K562 (cell line): ENCODE data around the gene PRDM2. TPM values are rescaled to one million over a fixed set of nuclear protein-coding genes. Genes with fewer than 3 reads are reported as not detected.

Experiments
- ATAC-seq: fragments of 200-7000 bp; cut with Tn5 transposase; 3 replicates; pipeline ENCODE4 v1.9.1; 2020; ENCODE audit warnings: moderate library complexity
- BruUV-seq: library from RNA; stranded (reverse); fragments of 400-500 nt; replicated peaks from 2 replicates; lab custom pipeline; 2021; lab: Mats Ljungman, UMichigan
- CTCF ChIA-PET: fragments of 300-600 bp; formaldehyde crosslinking; extraction: SDS; loops from one replicate; lab custom pipeline; 2021; ENCODE audit warnings: low intra/inter-chr PET ratio; lab: Yijun Ruan, JAX
- POLR2A ChIA-PET: fragments of 300-600, 350-650 bp; sonication (Branson Sonifier 250); formaldehyde crosslinking; extraction: SDS; loops from one replicate; lab custom pipeline; 2021; ENCODE audit warnings: antibody characterized with exemption, inconsistent platforms; lab: Yijun Ruan, JAX
- DNase-seq, 4 experiments: peaks; one replicate each; pipeline versions ENCODE4 v3.0.0 to v3.0.0-alpha.2; 2011 to 2018; ENCODE audit warnings: low spot score in 3 of 4, mixed read lengths in 3 of 4; ENCODE audit errors: extremely low read depth in 1 of 4
- FAIRE-seq: peaks from 2 replicates; lab custom pipeline; 2011; peaks lifted over from hg19 to GRCh38; lab: Jason Lieb, UNC
- H2AFZ ChIP-seq: 2 replicates; pipeline ENCODE4 v1.6.0; 2011; ENCODE audit warnings: low read depth, low read length, control low read depth, inconsistent platforms
- H3K27ac ChIP-seq: fragments of 200-600 bp; 3 replicates; pipeline ENCODE4 v1.8.0; 2011; ENCODE audit warnings: low read depth, mild to moderate bottlenecking, control low read depth, inconsistent platforms, low read length, moderate library complexity, mixed read lengths; ENCODE audit errors: extremely low read depth
- H3K27me3 ChIP-seq, 2 experiments: fragments of 300-600 bp in 1 of 2; 2 replicates in 1 of 2; 3 replicates in 1 of 2; pipeline versions ENCODE4 v1.6.0 to v1.8.0; 2011; ENCODE audit warnings: inconsistent platforms in 2 of 2, low read length in 2 of 2, mild to moderate bottlenecking in 1 of 2, mixed read lengths in 1 of 2, moderate library complexity in 1 of 2; ENCODE audit not compliant: control insufficient read depth in 2 of 2, insufficient read depth in 2 of 2
- H3K36me3 ChIP-seq: fragments of 300-600 bp; 3 replicates; pipeline ENCODE4 v1.8.0; 2011; ENCODE audit warnings: mild to moderate bottlenecking, low read length, inconsistent platforms; ENCODE audit not compliant: control insufficient read depth, insufficient read depth
- H3K4me1 ChIP-seq, 2 experiments: fragments of 200-600 bp in 1 of 2; replicated peaks in 1 of 2; 2 replicates in 1 of 2; 3 replicates in 1 of 2; pipeline versions ENCODE4 v1.5.1 to v1.8.0; 2011; ENCODE audit warnings: inconsistent platforms in 2 of 2, low read length in 2 of 2, mild to moderate bottlenecking in 1 of 2, mixed read lengths in 1 of 2, moderate library complexity in 1 of 2; ENCODE audit not compliant: control insufficient read depth in 2 of 2, insufficient read depth in 2 of 2
- H3K4me2 ChIP-seq: 2 replicates; pipeline ENCODE4 v1.6.1; 2011; ENCODE audit warnings: low read length, control low read depth, inconsistent platforms, mixed read lengths; ENCODE audit not compliant: insufficient read depth
- H3K4me3 ChIP-seq: fragments of 200-600 bp; sonication (generic), shearing (Covaris generic); 2 replicates; pipeline ENCODE4 v1.5.1; 2016; ENCODE audit warnings: control low read depth, inconsistent platforms
- H3K79me2 ChIP-seq: fragments of 200-600 bp; 3 replicates; pipeline ENCODE4 v1.8.0; 2011; ENCODE audit warnings: low read length, inconsistent platforms; ENCODE audit not compliant: control insufficient read depth, insufficient read depth
- H3K9ac ChIP-seq, 2 experiments: 2 replicates each; pipeline versions ENCODE4 v1.6.0 to v1.6.1; 2011; ENCODE audit warnings: low read depth in 2 of 2, low read length in 2 of 2, control low read depth in 1 of 2, inconsistent platforms in 1 of 2, mild to moderate bottlenecking in 1 of 2, mixed read lengths in 1 of 2; ENCODE audit not compliant: insufficient read depth in 1 of 2
- H3K9me1 ChIP-seq: one replicate; pipeline ENCODE4 v1.6.0; 2011; ENCODE audit warnings: inconsistent platforms, mild to moderate bottlenecking, low read length, moderate library complexity; ENCODE audit not compliant: control insufficient read depth, insufficient read depth
- H3K9me3 ChIP-seq: replicated peaks from 2 replicates; pipeline ENCODE4 v1.5.1; 2011; ENCODE audit warnings: low read depth, low read length, inconsistent platforms; ENCODE audit not compliant: control insufficient read depth, insufficient read depth
- H4K20me1 ChIP-seq: replicated peaks from 2 replicates; pipeline ENCODE4 v1.6.1; 2011; ENCODE audit warnings: low read length, inconsistent platforms, mixed read lengths; ENCODE audit not compliant: control insufficient read depth, insufficient read depth
- ADNP ChIP-seq: fragments of 200-800 bp; sonication (Bioruptor generic); IDR thresholded peaks from 2 replicates; pipeline ENCODE4 v1.6.1; 2016; ENCODE audit warnings: missing genetic modification characterization, missing compliant biosample characterization
- MEF2A ChIP-seq: IDR thresholded peaks from 2 replicates; pipeline ENCODE4 v1.6.1; 2011; ENCODE audit warnings: low read depth, mild to moderate bottlenecking, low read length, moderate library complexity; ENCODE audit not compliant: control insufficient read depth
- NELFE ChIP-seq: IDR thresholded peaks from 2 replicates; pipeline ENCODE4 v1.6.1; 2011; ENCODE audit warnings: mild to moderate bottlenecking; ENCODE audit not compliant: insufficient read depth, insufficient read length
- POLR2AphosphoS2 ChIP-seq: IDR thresholded peaks from 2 replicates; pipeline ENCODE4 v1.6.1; 2012; ENCODE audit warnings: low read length, improper control_type of control experiment
- SMARCA4 ChIP-seq: fragments of 450-650 bp; IDR thresholded peaks from 2 replicates; pipeline ENCODE4 v1.6.1; 2016
- ZBTB17 ChIP-seq: fragments of 450-650 bp; formaldehyde crosslinking; IDR thresholded peaks from 2 replicates; pipeline ENCODE4 v1.4.0; 2020; ENCODE audit warnings: mild to moderate bottlenecking
- ZFX ChIP-seq: sonication (generic); formaldehyde crosslinking; IDR thresholded peaks from 2 replicates; pipeline ENCODE4 v1.8.0; 2022; ENCODE audit warnings: mild to moderate bottlenecking, missing genetic modification reagents, moderate library complexity
- WGBS: fragments of 100-300 bp; shearing (Covaris generic); methylation state at CpG from one replicate; pipeline ENCODE4 v1.1.6; 2016; ENCODE audit warnings: low coverage, mixed read lengths; ENCODE audit not compliant: insufficient coverage; ENCODE audit errors: missing lambda C conversion rate; 5-methylcytosine and 5-hydroxymethylcytosine counted together
- in situ Hi-C: fragments of 300-500 bp; cut with MboI; formaldehyde crosslinking; loops from 4 replicates; pipeline ENCODE4 v1.15.0; 2018; ENCODE audit warnings: inconsistent platforms, mixed read lengths
- intact Hi-C: fragments of 100-400 bp; cut with micrococcal nuclease; formaldehyde crosslinking; loops from 2 replicates; pipeline ENCODE4 v1.14.2; 2022
- polyA plus RNA-seq, 8 experiments: library from polyadenylated mRNA; depleted of rRNA in 4 of 8; stranded (reverse) in 5 of 8; unstranded in 3 of 8; fragments of >200 nt; fragmentation: Nextera tagmentation in 2 of 8; fragmentation: Illumina TruSeq in 1 of 8; extraction: Ambion mirVana in 2 of 8; extraction: Trizol in 1 of 8; gene quantifications; 2 replicates each; pipeline versions ENCODE4 v1.2.1 to v1.2.3, GENCODE V29; 2011 to 2014; ENCODE audit warnings: inconsistent platforms in 1 of 8, missing spikeins in 1 of 8
- total RNA-seq, 7 experiments: library from RNA; depleted of rRNA in 6 of 7; stranded (reverse); fragments of >200 nt in 6 of 7; fragmentation: Illumina TruSeq in 2 of 7; extraction: Trizol in 2 of 7; gene quantifications; 2 replicates each; pipeline versions ENCODE4 v1.2.1 to v1.2.3, GENCODE V29; 2011 to 2021; ENCODE audit warnings: low replicate concordance in 1 of 7

PRDM2 gene
- total and polyA plus RNA-seq, 9 of the 15 experiments (the other 6 are each of a cell fraction or from before 2014, with no cell fraction given): 5.4 to 27.6 (median 12.5) TPM

GRCh38 chr1:13826009-13826408, 126.0 kb downstream of the PRDM2 start (continued):
- no peak for TF ChIP-seq ZBTB17 (CRISPR knock-in tag)
- TF ChIP-seq NELFE: no peak
- no peak for TF ChIP-seq ZFX (CRISPR knock-in tag)
- no peak for TF ChIP-seq POLR2AphosphoS2
- TF ChIP-seq, all 486 proteins: peak for 3

GRCh38 chr1:13826591-13826990, 126.6 kb downstream of the PRDM2 start:
- WGBS: 1% methylated on average over 6 of the region's 6 CpGs
- BruUV-seq: no TSS peak

More at GRCh38 chr1:13826591-13826990, 126.6 kb downstream of the PRDM2 start:
- no peak overlapping the region for H3K4me2 ChIP-seq
- H3K27me3 ChIP-seq: peaks cover 18 to 47% of the 10 kb centered on the region in 2 experiments
- 0 out of 2 replicates have a peak, but pooled peaks cover 6% of the 10 kb centered on the region for H4K20me1 ChIP-seq
- no peak for ATAC-seq
- H3K9me3 ChIP-seq: no peaks in the 10 kb centered on the region
- CTCF ChIA-PET: no interaction called here
- FAIRE-seq: no peak
- no peak overlapping the region for H3K27ac ChIP-seq
- H3K9me1 ChIP-seq: peaks cover 4% of the 10 kb centered on the region
- no peak overlapping the region for H2AFZ ChIP-seq
- no peak overlapping the region for H3K4me3 ChIP-seq
- H3K9ac ChIP-seq: no peak overlapping the region
- no peaks in the 10 kb centered on the region for H3K36me3 ChIP-seq
- H3K4me1 ChIP-seq: no peaks in the 10 kb centered on the region; a peak in 1 of 5 replicates
- TF ChIP-seq ADNP (tag) (no peak), MEF2A (no peak), SMARCA4 (no peak)
- TF ChIP-seq, all 486 proteins: peak for 0
- POLR2A ChIA-PET: no interaction called here
- DNase-seq: no peak
- in situ Hi-C loops: no loop called here
- intact Hi-C loops: loop anchor here (5.0 kb wide), 1 partner anchor 159 kb away; no protein-coding TSS in a partner anchor
- H3K79me2 ChIP-seq: no peaks in the 10 kb centered on the region
